8988T (cell line): ENCODE measurements around the gene GRK3.
"Not testable (repeated sequence)": the region's sequence is repeated elsewhere in the genome, so short reads cannot be mapped to it uniquely, and the experiment has no call there.

ENCODE experiments used
- DNase-seq: peaks from one replicate; pipeline ENCODE4 v3.0.0; 2011

The GRK3 gene

GRCh38 chr22:25564320-25564978 is at the start of gene GRK3:
Gene GRK3, plus strand, starts transcription at chr22:25564675. Its CDS starts 366 bp downstream, at chr22:25565041.
- peak; percentile 75 for DNase-seq

- no peak for DNase-seq
These were observed 46.3 kb upstream of the GRK3 start for GRCh38 chr22:25518000-25518663.

GRCh38 chr22:25525376-25525775 is 39.1 kb upstream of the GRK3 start:
- no peak for DNase-seq

GRCh38 chr22:25525804-25526584 is 38.5 kb upstream of the GRK3 start:
- not testable (repeated sequence) for DNase-seq

GRCh38 chr22:25527016-25527415 is 37.5 kb upstream of the GRK3 start:
- DNase-seq, result not testable (repeated sequence)

- DNase-seq, result not testable (repeated sequence)
These were observed 36.4 kb upstream of the GRK3 start for GRCh38 chr22:25528068-25528467.

GRCh38 chr22:25529059-25529458 is 35.4 kb upstream of the GRK3 start:
- not testable (repeated sequence) for DNase-seq

- not testable (repeated sequence) for DNase-seq
These were observed 34.8 kb upstream of the GRK3 start for GRCh38 chr22:25529541-25530137.

GRCh38 chr22:25531677-25532076 is 32.8 kb upstream of the GRK3 start:
- not testable (repeated sequence) for DNase-seq

- DNase-seq, result no peak
These were observed 29.8 kb upstream of the GRK3 start for GRCh38 chr22:25534724-25535123.

- DNase-seq, result no peak
These were observed 27.9 kb upstream of the GRK3 start for GRCh38 chr22:25536589-25536988.

- DNase-seq, result no peak
These were observed 24.1 kb upstream of the GRK3 start for GRCh38 chr22:25540166-25540907.

GRCh38 chr22:25540908-25541660 is 23.4 kb upstream of the GRK3 start:
- no peak for DNase-seq

- DNase-seq, result no peak
These were observed 22.3 kb upstream of the GRK3 start for GRCh38 chr22:25542191-25542590.

GRCh38 chr22:25542720-25543402 is 21.6 kb upstream of the GRK3 start:
- DNase-seq, result no peak

- no peak for DNase-seq
These were observed 19.3 kb upstream of the GRK3 start for GRCh38 chr22:25545146-25545545.

- no peak for DNase-seq
These were observed 18.8 kb upstream of the GRK3 start for GRCh38 chr22:25545672-25546071.

GRCh38 chr22:25546242-25546641 is 18.2 kb upstream of the GRK3 start:
- no peak for DNase-seq

GRCh38 chr22:25546751-25547150 is 17.7 kb upstream of the GRK3 start:
- DNase-seq, result no peak

GRCh38 chr22:25548866-25549464 is 15.5 kb upstream of the GRK3 start:
- DNase-seq, result no peak

- DNase-seq, result no peak
These were observed 13.1 kb upstream of the GRK3 start for GRCh38 chr22:25551396-25551795.
